GM18951 (cell line): ENCODE data around the gene AMZ1.

ENCODE experiments used
- POLR2A ChIP-seq: IDR thresholded peaks from 4 replicates; pipeline ENCODE4 v1.6.1; 2011; ENCODE audit warnings: mild to moderate bottlenecking; ENCODE audit not compliant: insufficient read length, insufficient read depth; ENCODE audit errors: extremely low read depth
- in situ Hi-C: fragments of 300-500 bp; cut with MboI; formaldehyde crosslinking; loops from one replicate; pipeline ENCODE4 v1.12.0; 2022; ENCODE audit warnings: low sequenced_read_pairs, mixed read lengths, inconsistent platforms; ENCODE audit not compliant: unreplicated experiment

Gene AMZ1

GRCh38 chr7:2700141-2700850 is 12.3 kb downstream of the AMZ1 start:
- no peak for TF ChIP-seq POLR2A
- in situ Hi-C loops: no loop called here

DNA sequence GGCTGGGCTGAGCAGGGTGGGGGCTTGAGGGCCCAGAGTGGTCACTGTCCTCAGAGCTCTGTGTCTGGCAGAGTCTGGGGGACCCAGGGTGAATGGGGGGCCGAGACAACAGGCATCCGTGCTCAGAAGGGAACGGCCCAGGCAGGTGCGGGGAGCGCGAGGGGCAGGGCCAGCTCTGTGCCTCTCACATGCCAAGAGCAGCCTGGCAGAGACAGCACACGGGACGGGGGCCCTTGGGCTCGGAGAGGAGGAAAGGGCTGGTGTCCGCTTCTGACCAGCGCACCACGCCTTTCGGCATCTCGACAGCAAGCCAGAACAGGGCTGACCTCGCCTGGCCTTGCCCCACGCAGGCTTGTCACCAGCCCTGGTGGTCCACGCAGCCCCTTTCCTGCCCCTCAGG is 13.4 kb downstream of the AMZ1 start:
- in situ Hi-C loops: no loop called here
- no peak for TF ChIP-seq POLR2A

- TF ChIP-seq POLR2A: no peak
- in situ Hi-C loops: no loop called here
Measured at GRCh38 chr7:2701832-2702593, 14.0 kb downstream of the AMZ1 start.

- no peak for TF ChIP-seq POLR2A
- in situ Hi-C loops: no loop called here
Measured at GRCh38 chr7:2702594-2702957, 14.6 kb downstream of the AMZ1 start.

- in situ Hi-C loops: loop anchor here (5.0 kb wide), 1 partner anchor 33 kb away; no protein-coding TSS in a partner anchor
- no peak for TF ChIP-seq POLR2A
Measured at GRCh38 chr7:2705371-2706096, 17.5 kb downstream of the AMZ1 start.

GRCh38 chr7:2706685-2707126 is 18.7 kb downstream of the AMZ1 start:
- in situ Hi-C loops: loop anchor here (5.0 kb wide), 1 partner anchor 34 kb away; no protein-coding TSS in a partner anchor
- no peak for TF ChIP-seq POLR2A

GRCh38 chr7:2707481-2707880 is 19.5 kb downstream of the AMZ1 start:
- in situ Hi-C loops: loop anchor here (5.0 kb wide), 1 partner anchor 35 kb away; no protein-coding TSS in a partner anchor
- TF ChIP-seq POLR2A: no peak

DNA sequence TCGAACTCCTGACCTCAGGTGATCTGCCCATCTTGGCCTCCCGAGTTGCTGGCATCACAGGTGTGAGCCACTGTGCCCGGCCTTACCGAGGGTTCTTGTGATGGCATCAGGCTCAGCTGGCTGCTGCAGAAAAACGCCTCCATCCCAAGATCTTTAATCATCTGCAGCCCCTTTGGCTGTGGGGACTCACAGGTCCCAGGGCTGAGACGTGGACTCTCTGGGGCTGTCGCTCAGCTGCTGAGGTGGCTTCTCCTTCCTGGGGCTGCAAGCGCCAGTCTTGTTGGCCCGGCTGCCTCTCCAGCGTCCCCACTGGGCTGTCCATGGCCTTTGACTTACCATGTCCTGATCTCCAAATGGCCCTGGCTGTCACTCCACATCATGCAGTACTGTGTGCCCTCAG is 20.0 kb downstream of the AMZ1 start:
- no peak for TF ChIP-seq POLR2A
- in situ Hi-C loops: loop anchor here (5.0 kb wide), 1 partner anchor 36 kb away; no protein-coding TSS in a partner anchor

GRCh38 chr7:2708547-2709310 is 20.7 kb downstream of the AMZ1 start:
- no peak for TF ChIP-seq POLR2A
- in situ Hi-C loops: loop anchor here (5.0 kb wide), 1 partner anchor 36 kb away; no protein-coding TSS in a partner anchor

- peak; percentile 16 for TF ChIP-seq POLR2A
- in situ Hi-C loops: loop anchor here (5.0 kb wide), 1 partner anchor 37 kb away; no protein-coding TSS in a partner anchor
Measured at GRCh38 chr7:2709553-2710285, 21.7 kb downstream of the AMZ1 start.

- in situ Hi-C loops: no loop called here
- TF ChIP-seq POLR2A: peak; percentile 21
Measured at GRCh38 chr7:2710286-2710655, 22.3 kb downstream of the AMZ1 start.
